SK-N-MC (cell line): ENCODE results near the gene SMURF2.

Experiments used
- EZH2 ChIP-seq: fragments of 200-600 bp; sonication (generic); IDR thresholded peaks from one replicate; pipeline ENCODE4 v1.6.1; 2017; ENCODE audit warnings: antibody characterized with exemption
- FOXP2 ChIP-seq: optimal IDR thresholded peaks from 2 replicates; pipeline ENCODE3; 2011; ENCODE audit warnings: mild to moderate bottlenecking, moderate library complexity; ENCODE audit not compliant: insufficient read depth; ENCODE audit errors: extremely low read length, control extremely low read depth
- POLR2AphosphoS5 ChIP-seq: IDR thresholded peaks from 2 replicates; pipeline ENCODE4 v1.6.1; 2012; ENCODE audit warnings: mild to moderate bottlenecking, low read depth, low read length, borderline replicate concordance

DNA sequence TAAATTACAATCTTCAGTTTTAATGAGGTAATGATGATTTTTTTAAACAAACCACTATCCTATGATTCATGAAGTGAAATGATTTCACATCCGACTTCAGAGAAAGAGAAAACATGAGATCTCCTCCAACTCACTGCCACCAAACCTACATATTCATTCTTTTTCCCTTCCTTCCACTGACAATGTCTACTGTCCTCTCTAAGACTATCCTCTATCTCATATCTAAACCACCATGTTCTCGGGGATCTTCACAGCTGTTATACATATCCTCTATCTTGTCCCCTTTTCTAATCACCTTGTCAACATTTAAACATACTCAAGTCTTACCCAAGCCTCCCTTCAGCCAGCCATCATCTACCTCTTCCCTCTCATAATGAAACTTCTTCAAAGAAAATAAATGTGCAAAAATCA is 53.5 kb downstream of the SMURF2 start:
- no peak for TF ChIP-seq POLR2AphosphoS5
- TF ChIP-seq EZH2, result no peak
- no peak for TF ChIP-seq FOXP2
